OCI-LY1 (cell line): ENCODE results near the gene FOXJ1.

Experiments
- CTCF ChIP-seq: fragments of 200-600 bp; sonication (generic), shearing (Covaris generic); IDR thresholded peaks from 2 replicates; pipeline ENCODE4 v1.5.1; 2017; ENCODE audit warnings: mild to moderate bottlenecking, antibody characterized with exemption, low read length, moderate library complexity, mixed read lengths
- EZH2 ChIP-seq: fragments of 200-600 bp; sonication (generic), shearing (Covaris generic); IDR thresholded peaks from 2 replicates; pipeline ENCODE4 v1.8.0; 2017; ENCODE audit warnings: borderline replicate concordance, mixed run types, mild to moderate bottlenecking, antibody characterized with exemption, low read length, moderate library complexity, mixed read lengths

GRCh38 chr17:76166168-76166567 lies 25.1 kb upstream of the FOXJ1 start:
- TF ChIP-seq CTCF = no peak
- TF ChIP-seq EZH2 = no peak
